BE2C (cell line): ENCODE measurements around the gene MTCL1.

Experiments used
- DNase-seq: peaks from one replicate; pipeline ENCODE4 v3.0.0-alpha.2; 2020
- H3K27me3 ChIP-seq: fragments of 250-450 bp; sonication (Bioruptor Pico); 2 replicates; pipeline ENCODE4 v1.5.1; 2020; ENCODE audit warnings: mild to moderate bottlenecking
- H3K36me3 ChIP-seq: fragments of 250-450 bp; sonication (Bioruptor Pico); 2 replicates; pipeline ENCODE4 v1.5.1; 2020; ENCODE audit warnings: mild to moderate bottlenecking
- H3K4me1 ChIP-seq: fragments of 250-450 bp; sonication (Bioruptor Pico); 2 replicates; pipeline ENCODE4 v1.5.1; 2020
- H3K4me3 ChIP-seq: 2 replicates; pipeline ENCODE4 v1.5.1; 2011; ENCODE audit warnings: low read depth, low read length
- H3K9me3 ChIP-seq: fragments of 250-450 bp; sonication (Bioruptor Pico); 2 replicates; pipeline ENCODE4 v1.5.1; 2020
- CTCF ChIP-seq: IDR thresholded peaks from 2 replicates; pipeline ENCODE4 v1.5.1; 2012; ENCODE audit warnings: mild to moderate bottlenecking, low read depth, low read length

Gene MTCL1

GRCh38 chr18:8828300-8828699 lies 122.9 kb downstream of the MTCL1 start:
- no peaks in the 10 kb centered on the region for H3K9me3 ChIP-seq
- DNase-seq: no peak
- H3K4me3 ChIP-seq: no peak overlapping the region
- no peaks in the 10 kb centered on the region for H3K36me3 ChIP-seq
- no peak for TF ChIP-seq CTCF
- H3K4me1 ChIP-seq: no peaks in the 10 kb centered on the region
- H3K27me3 ChIP-seq: no peaks in the 10 kb centered on the region

GRCh38 chr18:8828798-8829197 lies 123.4 kb downstream of the MTCL1 start:
- H3K4me3 ChIP-seq: no peak overlapping the region
- H3K36me3 ChIP-seq: no peaks in the 10 kb centered on the region
- no peak for DNase-seq
- no peaks in the 10 kb centered on the region for H3K4me1 ChIP-seq
- H3K27me3 ChIP-seq: no peaks in the 10 kb centered on the region
- no peak for TF ChIP-seq CTCF
- no peaks in the 10 kb centered on the region for H3K9me3 ChIP-seq

GRCh38 chr18:8830067-8831060 lies 125.0 kb downstream of the MTCL1 start:
- Histone ChIP-seq H3K36me3 (no peaks in the 10 kb centered on the region), H3K27me3 (no peaks in the 10 kb centered on the region), H3K9me3 (no peaks in the 10 kb centered on the region), H3K4me1 (no peaks in the 10 kb centered on the region), H3K4me3 (no peak overlapping the region)
- no peak for DNase-seq
- TF ChIP-seq CTCF: no peak

GRCh38 chr18:8831112-8831511 lies 125.8 kb downstream of the MTCL1 start:
- Histone ChIP-seq H3K4me1 (no peaks in the 10 kb centered on the region), H3K9me3 (no peaks in the 10 kb centered on the region)
- TF ChIP-seq CTCF: no peak

GRCh38 chr18:8831531-8831930 lies 126.2 kb downstream of the MTCL1 start:
- no peaks in the 10 kb centered on the region for H3K4me1 ChIP-seq
- TF ChIP-seq CTCF: no peak
- no peaks in the 10 kb centered on the region for H3K27me3 ChIP-seq
- H3K4me3 ChIP-seq: no peak overlapping the region
- no peak for DNase-seq
- no peaks in the 10 kb centered on the region for H3K36me3 ChIP-seq
- H3K9me3 ChIP-seq: no peaks in the 10 kb centered on the region

More at GRCh38 chr18:8831112-8831511, 125.8 kb downstream of the MTCL1 start:
- no peaks in the 10 kb centered on the region for H3K27me3 ChIP-seq
- H3K36me3 ChIP-seq: no peaks in the 10 kb centered on the region
- DNase-seq: no peak
- no peak overlapping the region for H3K4me3 ChIP-seq

- H3K4me1 ChIP-seq: no peaks in the 10 kb centered on the region
- TF ChIP-seq CTCF: no peak
- H3K27me3 ChIP-seq: no peaks in the 10 kb centered on the region
- no peaks in the 10 kb centered on the region for H3K36me3 ChIP-seq
- H3K9me3 ChIP-seq: no peaks in the 10 kb centered on the region
- H3K4me3 ChIP-seq: no peak overlapping the region
- DNase-seq: no peak
Measured at GRCh38 chr18:8833480-8833879, 128.1 kb downstream of the MTCL1 start.
